AG04449 (cell line): Measurements from ENCODE around the gene ZGPAT.
"Not testable (repeated sequence)": the region's sequence is repeated elsewhere in the genome, so short reads cannot be mapped to it uniquely, and the experiment has no call there.

ENCODE experiments used
- CTCF ChIA-PET: fragments of 350-600 bp; formaldehyde crosslinking; extraction: SDS; loops from one replicate; lab custom pipeline; 2021; ENCODE audit warnings: antibody characterized with exemption; lab: Yijun Ruan, JAX
- POLR2A ChIA-PET: fragments of 400-600, 350-600 bp; formaldehyde crosslinking; extraction: SDS; loops from one replicate; lab custom pipeline; 2020; ENCODE audit warnings: antibody characterized with exemption, inconsistent platforms; lab: Yijun Ruan, JAX
- DNase-seq: peaks from one replicate; pipeline ENCODE4 v3.0.0-alpha.2; 2010; ENCODE audit warnings: low read depth, low spot score
- H3K4me3 ChIP-seq: 2 replicates; pipeline ENCODE4 v1.5.1; 2011; ENCODE audit warnings: low read depth, mild to moderate bottlenecking, control low read depth, low read length
- TF ChIP-seq, protein P1 (sequence below): IDR thresholded peaks from one replicate; pipeline ENCODE4 v1.5.1; 2011; ENCODE audit warnings: mild to moderate bottlenecking, moderate library complexity, low read length, control low read depth, inconsistent platforms; ENCODE audit not compliant: insufficient read depth; ENCODE audit errors: missing control alignments

The ZGPAT gene, protein sequence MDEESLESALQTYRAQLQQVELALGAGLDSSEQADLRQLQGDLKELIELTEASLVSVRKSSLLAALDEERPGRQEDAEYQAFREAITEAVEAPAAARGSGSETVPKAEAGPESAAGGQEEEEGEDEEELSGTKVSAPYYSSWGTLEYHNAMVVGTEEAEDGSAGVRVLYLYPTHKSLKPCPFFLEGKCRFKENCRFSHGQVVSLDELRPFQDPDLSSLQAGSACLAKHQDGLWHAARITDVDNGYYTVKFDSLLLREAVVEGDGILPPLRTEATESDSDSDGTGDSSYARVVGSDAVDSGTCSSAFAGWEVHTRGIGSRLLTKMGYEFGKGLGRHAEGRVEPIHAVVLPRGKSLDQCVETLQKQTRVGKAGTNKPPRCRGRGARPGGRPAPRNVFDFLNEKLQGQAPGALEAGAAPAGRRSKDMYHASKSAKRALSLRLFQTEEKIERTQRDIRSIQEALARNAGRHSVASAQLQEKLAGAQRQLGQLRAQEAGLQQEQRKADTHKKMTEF

DNA sequence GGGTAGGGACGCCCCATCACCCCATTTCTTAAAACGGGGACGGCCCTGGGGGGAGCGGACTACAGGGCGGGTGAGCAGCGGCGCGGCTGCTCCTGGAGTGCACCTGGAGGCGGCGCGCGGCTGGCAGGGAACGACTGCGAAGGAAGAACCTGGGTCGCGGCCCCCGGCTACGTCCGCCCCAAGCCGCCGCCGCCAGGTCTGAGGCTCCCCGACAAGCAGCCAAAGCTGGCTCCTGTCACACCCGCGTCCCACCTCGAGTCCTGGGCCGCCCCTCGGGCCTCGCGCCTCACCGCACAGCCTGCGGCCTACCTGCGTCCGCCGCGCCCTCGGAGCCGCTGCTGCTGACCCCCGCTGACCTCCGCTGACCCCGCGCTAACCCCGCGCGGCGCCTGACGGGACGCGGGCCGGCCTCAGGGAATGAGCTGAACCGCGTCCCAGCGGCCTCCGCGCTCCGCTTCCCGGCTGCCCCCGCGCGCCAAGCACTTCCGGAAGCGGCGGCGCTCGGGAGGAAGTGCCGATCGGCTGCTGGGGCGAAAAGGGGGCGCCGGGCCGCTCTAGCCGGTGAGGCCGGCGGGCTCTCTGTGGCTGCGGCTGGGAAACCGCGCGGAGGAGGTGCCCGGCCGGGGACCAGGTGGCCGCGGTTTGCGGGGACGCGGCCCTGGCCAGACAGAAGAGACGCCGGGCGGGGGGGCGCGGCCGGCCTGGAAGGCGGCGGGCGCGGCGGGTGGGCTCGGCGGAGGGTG is at the start of gene ZGPAT, which contains the start of gene ARFRP1:
TSS of gene ZGPAT (plus strand) at position 482 of the 743 bp plus-strand sequence. CDS start 542 bp downstream, outside the sequence.
TSS of gene ARFRP1 (minus strand) at position 419 of the 743 bp plus-strand sequence. CDS start 885 bp downstream, outside the sequence.
- POLR2A ChIA-PET, result interaction anchor here (0.6 to 1.6 kb wide), 10 partner anchors 9 to 186 kb away, joined by 3 to 10 read pairs (median 4); partner anchors contain the start of genes GMEB2, LIME1 and TPD52L2
- H3K4me3 ChIP-seq, result peak within 1 kb of the TSS; percentile 77
- TF ChIP-seq, protein P1, sequence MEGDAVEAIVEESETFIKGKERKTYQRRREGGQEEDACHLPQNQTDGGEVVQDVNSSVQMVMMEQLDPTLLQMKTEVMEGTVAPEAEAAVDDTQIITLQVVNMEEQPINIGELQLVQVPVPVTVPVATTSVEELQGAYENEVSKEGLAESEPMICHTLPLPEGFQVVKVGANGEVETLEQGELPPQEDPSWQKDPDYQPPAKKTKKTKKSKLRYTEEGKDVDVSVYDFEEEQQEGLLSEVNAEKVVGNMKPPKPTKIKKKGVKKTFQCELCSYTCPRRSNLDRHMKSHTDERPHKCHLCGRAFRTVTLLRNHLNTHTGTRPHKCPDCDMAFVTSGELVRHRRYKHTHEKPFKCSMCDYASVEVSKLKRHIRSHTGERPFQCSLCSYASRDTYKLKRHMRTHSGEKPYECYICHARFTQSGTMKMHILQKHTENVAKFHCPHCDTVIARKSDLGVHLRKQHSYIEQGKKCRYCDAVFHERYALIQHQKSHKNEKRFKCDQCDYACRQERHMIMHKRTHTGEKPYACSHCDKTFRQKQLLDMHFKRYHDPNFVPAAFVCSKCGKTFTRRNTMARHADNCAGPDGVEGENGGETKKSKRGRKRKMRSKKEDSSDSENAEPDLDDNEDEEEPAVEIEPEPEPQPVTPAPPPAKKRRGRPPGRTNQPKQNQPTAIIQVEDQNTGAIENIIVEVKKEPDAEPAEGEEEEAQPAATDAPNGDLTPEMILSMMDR, result no peak
- CTCF ChIA-PET, result interaction anchor here (1.0 to 1.5 kb wide), 6 partner anchors 9 to 272 kb away, joined by 3 to 6 read pairs (median 3); partner anchors contain the start of genes PTK6 and SAMD10
- DNase-seq, result no peak

DNA sequence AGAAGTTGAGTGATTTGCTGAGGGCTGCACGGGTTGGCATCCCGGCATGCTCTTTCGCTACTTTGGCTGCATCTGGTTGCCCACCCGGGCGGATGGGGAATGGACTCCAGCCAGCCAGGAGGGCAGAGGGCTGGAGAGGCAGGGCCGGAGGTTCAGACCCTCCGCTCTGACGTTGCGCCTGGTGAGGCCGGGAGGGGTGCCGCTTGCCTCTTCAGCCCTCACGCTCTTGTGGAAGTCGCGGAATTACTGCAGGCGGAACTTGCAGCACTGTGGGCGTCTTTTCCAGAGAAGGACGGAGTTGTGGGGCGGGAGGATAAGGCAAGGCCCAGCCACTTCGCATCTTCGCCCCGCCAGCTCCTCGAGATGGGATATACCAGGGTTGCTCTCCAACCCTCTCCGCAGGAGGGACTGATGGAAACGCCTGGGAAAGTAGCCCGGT is 49.1 kb upstream of the ZGPAT start:
- TF ChIP-seq, protein P1, result no peak
- CTCF ChIA-PET, result interaction anchor here (1.3 kb wide), 1 partner anchor 121 kb away, joined by 5 read pairs; the partner anchor contains the start of gene PTK6
- POLR2A ChIA-PET, result interaction anchor here (0.6 to 1.9 kb wide), 10 partner anchors 21 to 322 kb away, joined by 3 to 9 read pairs (median 4); partner anchors contain the start of genes GMEB2, PPDPF, PRPF6 and SLC2A4RG
- no peak for DNase-seq
- H3K4me3 ChIP-seq, result peak overlapping the region; percentile 88

- ChIA-PET CTCF (no interaction called here), POLR2A (interaction anchor here (0.6 to 1.9 kb wide), 4 partner anchors 20 to 321 kb away, joined by 3 to 5 read pairs (median 3); partner anchors contain the start of gene PRPF6)
- peak overlapping the region; percentile 88 for H3K4me3 ChIP-seq
- TF ChIP-seq, protein P1, result no peak
- DNase-seq, result no peak
Observed at GRCh38 chr20:63659370-63659769, 48.5 kb upstream of the ZGPAT start.

- DNase-seq, CTCF ChIA-PET, H3K4me3 ChIP-seq, POLR2A ChIA-PET: not testable (repeated sequence)
Observed at GRCh38 chr20:63660174-63660573, 47.7 kb upstream of the ZGPAT start.

- no peak for DNase-seq
- TF ChIP-seq, protein P1, result no peak
- H3K4me3 ChIP-seq, result no peak overlapping the region
- CTCF ChIA-PET, result no interaction called here
- POLR2A ChIA-PET, result interaction anchor here (0.7 kb wide), 1 partner anchor 22 kb away, joined by 3 read pairs; no protein-coding TSS in a partner anchor
Observed at GRCh38 chr20:63660622-63661021, 47.2 kb upstream of the ZGPAT start.

DNA sequence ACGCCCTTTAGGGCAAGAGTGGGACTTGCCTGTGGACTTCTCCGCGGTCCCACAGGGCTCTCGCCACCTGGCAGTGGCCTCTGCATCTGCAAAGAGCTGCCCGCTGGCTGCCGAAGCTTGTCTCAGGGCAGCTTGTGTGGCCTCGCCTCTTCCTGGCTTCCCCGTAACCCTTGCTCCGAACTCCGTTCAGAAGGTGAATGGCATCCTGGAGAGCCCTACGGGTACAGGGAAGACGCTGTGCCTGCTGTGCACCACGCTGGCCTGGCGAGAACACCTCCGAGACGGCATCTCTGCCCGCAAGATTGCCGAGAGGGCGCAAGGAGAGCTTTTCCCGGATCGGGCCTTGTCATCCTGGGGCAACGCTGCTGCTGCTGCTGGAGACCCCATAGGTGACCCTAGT is 46.7 kb upstream of the ZGPAT start:
- DNase-seq, result no peak
- ChIA-PET CTCF (interaction anchor here (1.1 kb wide), 1 partner anchor 22 kb away, joined by 3 read pairs; no protein-coding TSS in a partner anchor), POLR2A (interaction anchor here (0.7 kb wide), 1 partner anchor 21 kb away, joined by 3 read pairs; no protein-coding TSS in a partner anchor)
- TF ChIP-seq, protein P1, result no peak
- no peak overlapping the region for H3K4me3 ChIP-seq
